GM19324 (cell line): ENCODE results near the gene HAL.

Source experiments
- ATAC-seq: cut with Tn5 transposase; IDR thresholded peaks from one replicate; pipeline ENCODE4 v1.9.1; 2021; ENCODE audit warnings: mild to moderate bottlenecking, moderate library complexity; ENCODE audit not compliant: unreplicated experiment, low FRiP score

HAL gene, protein sequence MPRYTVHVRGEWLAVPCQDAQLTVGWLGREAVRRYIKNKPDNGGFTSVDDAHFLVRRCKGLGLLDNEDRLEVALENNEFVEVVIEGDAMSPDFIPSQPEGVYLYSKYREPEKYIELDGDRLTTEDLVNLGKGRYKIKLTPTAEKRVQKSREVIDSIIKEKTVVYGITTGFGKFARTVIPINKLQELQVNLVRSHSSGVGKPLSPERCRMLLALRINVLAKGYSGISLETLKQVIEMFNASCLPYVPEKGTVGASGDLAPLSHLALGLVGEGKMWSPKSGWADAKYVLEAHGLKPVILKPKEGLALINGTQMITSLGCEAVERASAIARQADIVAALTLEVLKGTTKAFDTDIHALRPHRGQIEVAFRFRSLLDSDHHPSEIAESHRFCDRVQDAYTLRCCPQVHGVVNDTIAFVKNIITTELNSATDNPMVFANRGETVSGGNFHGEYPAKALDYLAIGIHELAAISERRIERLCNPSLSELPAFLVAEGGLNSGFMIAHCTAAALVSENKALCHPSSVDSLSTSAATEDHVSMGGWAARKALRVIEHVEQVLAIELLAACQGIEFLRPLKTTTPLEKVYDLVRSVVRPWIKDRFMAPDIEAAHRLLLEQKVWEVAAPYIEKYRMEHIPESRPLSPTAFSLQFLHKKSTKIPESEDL

DNA sequence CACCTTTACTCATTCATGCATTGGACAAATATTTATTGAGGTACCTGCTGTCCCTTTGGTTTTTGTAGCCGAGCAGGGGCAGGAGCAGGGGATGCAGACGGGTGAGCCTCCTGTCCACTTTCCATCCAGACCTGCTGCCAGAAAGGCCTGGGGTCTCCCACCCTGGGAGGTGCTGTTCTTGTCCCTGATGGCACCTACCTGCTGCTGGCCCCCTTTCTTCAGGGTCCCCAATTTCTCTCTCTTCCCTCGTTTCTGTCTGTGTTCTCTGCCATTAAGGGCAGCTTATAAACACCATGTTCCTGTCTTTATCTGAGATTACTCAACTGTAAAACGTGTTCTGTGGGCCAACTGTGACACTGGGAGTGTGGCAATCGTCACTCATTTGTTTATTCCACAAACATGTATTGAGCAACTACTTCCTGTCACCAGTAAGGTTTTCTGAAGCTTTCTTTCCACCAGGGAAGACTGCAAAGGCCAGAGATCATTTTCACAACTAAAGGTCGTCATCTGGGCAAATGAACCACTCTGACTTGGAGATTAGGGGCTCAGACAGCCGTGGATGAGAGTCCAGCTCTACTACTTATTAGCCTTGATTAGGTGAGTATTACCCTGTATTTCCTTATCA is at the start of gene HAL:
Gene HAL, minus strand, starts transcription at position 311 of the 625 bp plus-strand sequence. CDS start 434 bp downstream, outside the sequence.
- no peak for ATAC-seq

DNA sequence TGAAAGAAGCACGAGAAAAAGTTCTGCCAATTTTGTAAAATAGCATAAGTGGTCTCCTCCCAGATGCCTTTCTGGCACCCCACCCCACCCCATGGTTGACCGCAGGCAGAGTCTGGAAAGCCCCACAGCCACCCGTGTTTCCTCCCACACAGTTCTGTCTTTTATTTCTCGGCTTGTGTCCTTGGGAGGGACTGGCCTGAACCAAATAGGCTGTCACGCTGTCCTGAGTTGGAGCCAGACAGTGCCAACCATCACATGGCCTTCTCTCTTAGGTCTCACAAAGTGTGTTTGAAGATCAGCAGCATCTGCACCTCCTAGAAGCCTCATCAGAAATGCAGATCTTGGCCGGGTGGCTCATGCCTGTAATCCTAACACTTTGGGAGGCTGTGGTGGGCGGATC is 49.4 kb upstream of the HAL start:
- ATAC-seq = no peak

DNA sequence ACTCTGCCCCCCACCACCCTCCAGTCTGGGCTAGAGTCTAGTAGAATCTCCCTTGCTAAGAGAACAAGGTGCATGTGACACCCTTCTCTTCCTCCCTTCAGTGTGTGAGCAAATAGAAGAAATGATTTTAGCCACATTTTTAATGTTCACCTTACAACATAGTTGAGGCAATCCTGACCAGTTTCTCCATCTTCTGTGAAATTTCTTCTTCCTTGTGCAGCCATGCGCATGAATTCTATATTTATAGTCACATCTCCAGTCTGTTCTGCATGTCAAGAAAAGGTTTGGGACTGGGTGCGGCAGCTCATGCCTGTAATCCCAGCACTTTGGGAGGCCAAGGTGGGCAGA is 48.8 kb upstream of the HAL start:
- no peak for ATAC-seq

DNA sequence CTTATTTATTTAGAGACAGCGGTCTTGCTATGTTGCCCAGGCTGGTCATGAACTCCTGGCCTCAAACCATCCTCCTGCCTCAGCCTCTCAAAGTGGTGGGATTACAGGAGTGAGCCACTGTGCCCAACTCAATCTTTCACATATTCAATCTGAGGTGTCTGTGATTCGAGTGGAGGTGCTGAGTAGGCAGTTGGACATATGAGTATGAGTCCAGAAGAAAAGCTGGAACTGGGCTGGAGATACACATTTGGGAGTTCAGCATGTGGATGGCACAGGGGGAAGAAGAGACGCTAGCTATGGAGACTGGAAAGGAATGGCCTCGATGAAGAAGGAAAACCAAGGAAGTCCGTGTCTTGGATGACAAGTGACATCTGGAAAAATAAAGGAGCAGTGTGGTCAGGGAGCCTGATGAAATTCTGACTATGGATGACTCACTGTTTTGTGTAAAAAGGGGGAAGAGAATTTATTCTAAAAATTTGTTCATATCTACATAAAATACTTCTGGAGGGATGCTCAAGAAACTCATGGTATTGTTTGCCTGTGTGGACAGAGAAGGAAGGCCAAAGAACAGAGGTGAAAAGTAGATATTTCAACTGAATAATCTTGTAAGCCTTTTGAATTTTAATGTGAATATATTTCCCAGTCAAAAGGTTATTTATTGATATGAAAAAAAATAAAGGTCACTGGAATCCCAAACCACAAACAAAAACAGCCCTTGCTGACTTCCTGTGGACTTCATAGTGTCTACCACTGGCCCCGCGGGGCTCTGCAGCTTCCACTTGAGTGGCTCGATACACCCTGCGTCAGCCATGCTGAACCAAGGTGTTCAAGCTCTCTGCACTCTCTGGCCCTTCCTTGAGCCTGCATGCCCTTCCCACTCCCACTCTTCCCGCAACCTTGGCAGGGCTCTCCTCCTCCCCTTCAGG is 48.1 kb upstream of the HAL start:
- no peak for ATAC-seq

DNA sequence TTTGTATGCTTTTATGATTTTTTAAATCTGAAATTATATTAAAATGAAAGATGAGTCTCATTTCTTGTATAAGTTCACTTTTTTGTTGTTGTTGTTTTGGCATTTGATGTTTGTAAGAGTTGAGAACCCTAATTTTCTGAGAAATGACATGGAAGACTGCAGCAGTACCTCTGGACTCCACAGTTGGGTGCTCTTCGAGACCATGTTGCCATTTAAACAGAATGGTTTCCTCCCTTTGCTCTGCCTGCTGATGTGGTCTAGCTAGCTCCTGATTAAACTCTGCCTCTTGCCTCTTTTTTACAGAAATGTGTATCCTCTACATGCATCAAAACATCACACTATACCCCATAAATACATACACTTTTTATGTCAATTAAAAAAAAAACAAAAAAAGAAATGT is 45.0 kb upstream of the HAL start:
- ATAC-seq = no peak

DNA sequence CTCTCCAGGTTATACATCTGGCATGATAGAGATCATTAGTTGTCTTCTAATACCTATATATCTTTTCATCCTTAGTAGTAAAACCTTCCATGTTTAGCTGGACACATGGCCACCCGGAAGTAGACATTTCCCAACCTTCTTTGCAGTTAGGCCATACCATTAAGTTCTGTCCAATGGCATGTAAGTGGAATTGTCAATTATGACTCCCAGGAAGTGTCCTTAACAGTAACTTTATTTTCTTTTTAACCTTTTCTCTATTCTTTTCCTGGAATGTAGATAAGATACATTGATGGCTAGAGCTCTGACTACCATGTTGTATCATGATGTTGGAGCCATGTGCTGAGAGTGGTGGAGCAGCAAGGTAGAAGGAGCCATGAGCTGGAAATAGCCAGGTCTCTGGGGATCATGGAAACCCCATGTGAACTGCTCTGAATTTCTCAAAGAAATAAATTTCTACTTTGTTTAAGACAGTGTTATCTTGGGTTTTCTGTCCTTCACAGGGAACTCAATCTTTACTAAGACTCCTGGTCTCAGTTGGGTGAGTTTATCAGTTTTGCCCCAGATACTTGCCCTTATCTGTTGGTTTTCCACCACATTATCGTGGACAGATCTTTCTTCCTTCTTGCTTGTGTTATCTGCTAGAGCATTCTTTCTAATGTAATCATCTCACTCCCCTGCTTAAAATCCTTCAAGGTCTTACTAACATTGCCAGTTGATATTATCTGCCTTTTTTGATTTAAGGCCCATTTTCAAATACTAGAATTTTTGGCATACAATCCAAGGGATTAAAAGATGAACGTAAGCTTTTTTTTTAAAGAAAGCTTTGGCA is 44.4 kb upstream of the HAL start:
- ATAC-seq = no peak

DNA sequence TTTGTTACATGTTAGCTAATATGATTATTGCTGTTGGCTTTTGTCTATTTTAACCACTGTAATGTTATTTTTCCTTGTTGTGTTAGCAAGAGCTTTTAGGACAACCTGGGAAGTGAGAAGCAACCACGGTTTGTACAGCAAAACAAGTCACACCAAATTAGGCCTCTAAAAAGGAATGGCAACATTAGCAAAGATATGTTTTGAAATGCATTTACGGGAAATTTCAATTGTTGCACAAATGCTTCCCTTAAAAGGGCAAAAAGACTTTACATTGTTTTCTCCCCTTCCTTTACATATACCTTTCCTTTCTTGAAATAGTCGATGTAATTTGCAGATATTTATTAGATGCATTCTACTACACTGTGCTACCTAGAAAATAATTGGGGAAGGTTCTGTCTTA is 43.4 kb upstream of the HAL start:
- no peak for ATAC-seq

DNA sequence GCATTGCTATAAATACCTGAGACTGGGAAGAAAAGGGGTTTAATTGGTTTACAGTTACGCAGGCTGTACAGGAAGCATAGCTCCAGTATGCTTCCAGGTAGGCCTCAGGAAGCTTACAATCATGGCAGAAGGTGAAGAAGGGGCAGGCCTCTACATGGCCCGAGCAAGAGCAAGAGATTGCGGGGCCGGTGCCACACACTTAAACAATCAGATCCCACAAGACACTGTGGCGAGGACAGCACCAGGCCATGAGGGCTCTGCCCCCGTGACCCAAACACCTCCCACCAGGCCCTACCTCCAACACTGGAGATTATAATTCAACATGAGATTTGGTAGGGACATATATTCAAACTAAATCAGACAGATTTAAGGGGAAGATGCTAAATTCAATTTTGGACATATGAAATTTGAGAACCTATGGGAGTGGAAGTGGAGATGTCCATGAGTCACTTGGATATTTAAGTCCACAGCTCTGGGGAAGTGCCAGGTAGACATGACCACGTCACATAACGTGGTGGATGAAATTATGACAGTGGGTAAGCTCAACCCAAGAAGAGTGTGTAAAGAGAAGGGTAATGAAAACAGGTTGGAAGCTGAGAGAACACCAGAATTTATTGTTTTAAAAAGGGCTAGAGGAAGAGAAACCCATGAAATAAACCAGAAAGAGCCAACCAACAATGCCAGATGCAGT is 40.8 kb upstream of the HAL start:
- ATAC-seq = no peak

DNA sequence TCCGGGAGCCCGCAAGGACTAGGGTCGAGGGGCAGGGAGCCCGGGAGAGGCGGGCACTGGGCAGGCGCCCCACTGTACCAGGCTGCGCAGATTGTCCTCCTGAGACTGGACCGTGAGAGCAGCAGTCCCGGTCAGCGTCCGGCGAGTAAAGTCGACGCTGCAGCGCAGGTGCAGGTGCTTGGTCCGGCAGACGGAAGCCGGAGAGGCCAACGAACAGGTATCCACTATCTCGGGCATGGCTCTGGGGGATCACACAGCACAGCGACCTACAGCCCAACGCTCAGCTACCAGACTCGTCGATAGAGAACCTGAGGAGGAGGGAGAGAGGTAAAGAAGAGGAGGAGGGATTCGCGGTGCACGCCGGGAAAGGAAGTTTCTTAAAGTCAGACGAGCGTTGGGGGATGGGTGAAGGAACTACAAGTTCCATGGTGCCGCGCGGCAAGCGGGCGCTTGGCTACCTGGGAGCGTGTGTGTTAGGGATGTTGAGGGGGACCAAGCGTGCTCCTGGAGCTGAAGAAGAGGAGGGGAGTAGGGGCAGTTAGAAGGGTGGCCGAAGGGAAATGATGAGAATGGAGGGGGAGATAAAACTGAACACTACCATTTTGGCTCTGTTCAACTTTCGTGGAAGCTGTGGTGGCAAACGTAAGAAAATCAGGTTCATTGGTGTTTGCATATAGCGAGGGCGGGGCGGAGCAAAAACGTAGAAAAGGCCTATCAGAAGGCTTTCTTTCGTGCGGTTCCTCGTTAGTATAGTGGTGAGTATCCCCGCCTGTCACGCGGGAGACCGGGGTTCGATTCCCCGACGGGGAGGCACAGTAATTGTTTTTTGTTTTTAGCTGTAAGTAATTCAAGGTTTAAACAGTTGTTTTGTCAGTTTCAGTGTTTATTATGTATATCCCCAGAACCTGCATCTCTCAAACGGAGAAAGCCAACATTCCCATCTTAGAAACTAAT is 39.4 kb upstream of the HAL start, which contains the start of gene LTA4H:
Gene LTA4H, minus strand, starts transcription at position 305 of the 954 bp plus-strand sequence. Its CDS starts 68 bp downstream, at position 237.
- ATAC-seq = peak; percentile 95

DNA sequence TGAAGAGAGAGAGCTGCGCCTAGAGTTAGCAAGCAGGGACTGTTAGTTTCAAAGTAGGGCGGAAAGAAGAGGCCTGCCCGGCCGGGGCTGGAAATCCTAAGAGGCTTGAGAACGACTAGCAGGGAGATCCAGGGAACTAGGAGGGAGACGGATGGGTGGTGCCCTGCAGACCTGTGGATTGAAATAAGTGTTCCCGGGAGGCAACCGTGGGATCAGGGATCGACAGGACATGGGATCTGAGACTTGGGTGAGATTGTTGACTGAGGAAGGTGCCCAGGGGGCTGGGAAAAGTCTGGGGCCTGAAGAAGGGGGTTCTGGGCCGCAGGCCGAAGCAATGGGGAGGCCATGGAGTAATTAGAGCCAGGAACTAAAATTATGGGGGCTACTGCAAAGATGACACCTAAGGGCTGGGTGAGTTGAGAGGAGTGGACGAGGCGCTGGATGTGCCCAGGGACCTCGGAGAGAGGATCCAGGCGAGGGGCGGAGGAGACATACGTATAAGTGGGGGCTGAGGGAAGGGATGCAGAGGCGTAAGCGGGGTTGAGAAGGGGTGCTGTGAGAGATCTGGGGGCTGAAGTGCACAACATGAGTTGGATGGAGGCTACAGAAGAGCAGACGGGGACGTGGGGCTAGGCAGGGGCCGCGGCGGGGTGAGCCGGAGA is 38.6 kb upstream of the HAL start:
- no peak for ATAC-seq

DNA sequence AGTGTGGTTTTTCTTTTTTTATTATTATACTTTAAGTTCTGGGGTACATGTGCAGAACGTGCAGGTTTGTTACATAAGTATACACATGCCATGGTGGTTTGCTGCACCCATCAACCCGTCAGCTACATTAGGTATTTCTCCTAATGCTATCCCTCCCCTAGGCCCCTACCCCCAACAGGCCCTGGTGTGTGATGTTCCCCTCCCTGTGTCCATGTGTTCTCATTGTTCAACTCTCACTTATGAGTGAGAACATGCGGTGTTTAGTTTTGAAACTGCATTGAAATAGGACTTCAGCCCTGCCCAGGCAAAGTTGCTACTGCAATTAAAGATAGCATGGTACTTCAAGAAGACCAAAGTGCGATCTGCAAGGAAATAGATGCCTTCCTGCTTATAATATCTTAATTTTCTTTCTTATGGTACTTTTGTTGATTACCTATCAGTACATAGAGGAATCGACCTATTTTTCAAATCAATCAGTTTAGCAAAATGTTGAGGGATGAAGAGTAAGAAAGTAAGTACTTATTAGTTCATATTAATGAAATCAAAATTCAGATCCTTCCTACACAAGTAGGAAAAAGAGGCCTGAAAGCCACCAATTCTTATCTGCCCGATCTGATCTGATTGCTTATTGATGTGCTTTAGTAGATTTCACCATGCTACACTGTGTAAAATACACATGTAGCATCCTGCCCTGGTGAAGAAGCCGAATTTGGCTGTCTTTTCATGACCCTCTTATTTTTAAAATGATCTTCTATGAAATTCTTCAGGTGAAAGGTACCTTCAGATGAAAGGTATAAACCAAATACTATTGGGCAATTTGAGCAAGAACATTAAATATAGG is 37.6 kb upstream of the HAL start:
- ATAC-seq = no peak

DNA sequence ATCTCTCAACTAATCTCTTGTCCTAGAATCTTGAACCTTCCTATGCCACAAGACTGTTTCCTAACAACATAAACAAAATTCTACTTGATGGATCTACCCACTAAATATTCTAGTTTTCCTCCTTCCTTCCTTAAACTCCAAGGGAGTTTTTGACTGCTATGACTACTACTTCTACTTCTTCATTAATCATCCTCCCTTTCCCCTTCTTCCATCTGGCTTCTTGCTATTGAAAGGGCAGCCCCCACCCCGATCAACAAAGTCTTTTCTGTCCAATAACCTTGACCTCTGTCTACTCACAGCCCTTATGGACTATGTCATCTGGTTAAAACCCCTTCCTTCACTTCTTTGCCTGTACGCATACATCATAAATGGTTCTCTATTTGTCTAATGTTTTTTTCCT is 33.7 kb upstream of the HAL start:
- no peak for ATAC-seq

DNA sequence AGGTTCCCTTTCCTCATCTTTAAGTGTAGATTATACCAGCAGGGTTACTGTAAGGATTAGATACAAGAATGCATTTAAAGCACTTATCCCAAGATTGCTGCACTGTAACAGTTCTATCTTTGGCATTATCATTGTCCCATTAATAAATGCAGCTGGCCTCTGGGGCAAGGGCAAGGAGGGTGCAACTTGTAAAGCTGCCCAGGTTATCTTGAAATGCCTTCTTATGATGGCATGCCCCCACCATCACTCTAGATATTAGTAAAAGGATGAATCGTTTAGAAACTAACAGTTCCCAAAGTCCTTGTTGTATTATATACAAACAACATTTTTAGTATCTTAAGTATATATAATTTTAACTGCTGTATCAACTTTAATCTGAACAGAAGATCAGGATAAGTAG is 32.4 kb upstream of the HAL start:
- ATAC-seq = no peak

DNA sequence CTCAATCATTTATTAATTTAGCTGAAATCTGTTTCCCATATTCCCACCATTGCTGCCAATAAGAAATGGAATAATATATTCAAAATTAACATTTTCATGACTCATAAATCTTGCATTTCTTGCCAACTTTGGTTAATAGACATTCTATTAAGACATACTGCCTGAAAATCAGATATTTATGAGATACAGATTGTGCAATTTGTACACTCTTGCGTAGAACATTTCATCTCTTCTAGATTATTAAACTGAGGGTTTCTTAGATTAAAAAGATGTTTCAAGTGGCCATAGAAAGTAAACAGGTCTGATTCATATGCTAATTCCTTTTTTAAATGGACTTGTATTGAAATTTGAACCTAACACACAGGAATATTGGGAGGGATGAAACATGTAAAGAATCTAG is 30.2 kb upstream of the HAL start:
- ATAC-seq = no peak

DNA sequence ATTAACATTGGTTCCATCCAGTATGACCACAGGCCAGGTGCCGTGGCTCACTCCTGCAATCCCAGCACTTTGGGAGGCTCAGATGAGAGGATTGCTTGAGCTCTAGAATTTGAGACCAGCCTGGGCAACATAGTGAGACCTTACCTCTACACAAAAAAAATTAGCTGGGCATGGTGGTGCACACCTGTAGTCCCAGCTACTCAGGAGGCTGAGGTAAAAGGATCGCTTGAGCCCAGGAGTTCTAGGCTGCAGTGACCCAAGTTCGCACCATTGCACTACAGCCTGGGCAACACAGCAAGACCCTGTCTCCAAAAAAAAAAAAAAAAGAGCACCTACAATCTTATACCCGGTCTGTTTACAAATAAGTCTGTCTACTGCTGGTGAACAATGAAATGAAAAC is 29.4 kb upstream of the HAL start:
- ATAC-seq = no peak

DNA sequence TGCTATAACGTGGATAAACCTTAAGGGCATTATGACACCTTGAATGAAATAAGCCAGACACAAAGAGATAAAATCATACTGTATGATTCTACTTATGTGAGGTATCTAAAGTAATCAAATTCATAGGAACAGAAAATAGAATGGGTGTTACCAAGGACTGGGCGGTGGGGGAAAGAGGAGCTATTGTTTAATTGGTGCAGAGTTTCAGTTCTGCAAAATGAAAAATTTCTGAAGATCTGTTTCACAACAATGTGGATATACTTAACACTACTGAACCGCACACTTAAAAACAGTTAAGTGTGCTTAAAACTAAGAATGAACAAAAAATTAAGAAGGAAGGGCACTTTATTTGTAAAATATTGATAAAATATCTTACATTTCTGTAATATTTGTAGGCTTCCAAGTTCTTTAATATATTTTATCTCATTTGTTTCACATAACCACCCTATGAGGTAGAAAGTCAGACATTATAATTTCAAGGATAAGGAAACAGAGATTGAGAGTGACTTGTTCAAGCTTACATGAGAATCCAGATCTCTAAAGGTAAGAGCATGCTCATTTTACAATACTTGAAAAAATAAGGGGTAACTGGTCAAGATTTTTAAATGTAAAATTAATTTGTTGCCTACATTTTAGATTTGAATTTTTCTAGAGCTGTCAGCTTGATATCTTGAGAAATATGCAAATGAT is 24.3 kb upstream of the HAL start:
- ATAC-seq = peak; percentile 77
